ENCODE measurements around the gene MGAT5. TPM values are rescaled to one million over a fixed set of nuclear protein-coding genes. Genes with fewer than 3 reads are reported as not detected.

MGAT5 gene
- polyA plus RNA-seq, 1 donor = 46.5 TPM

GRCh38 chr2:134421556-134422328 is 167.9 kb downstream of the MGAT5 start:
- DNase-seq = no peak

- no peak for DNase-seq
Measured at GRCh38 chr2:134425724-134426496, 172.0 kb downstream of the MGAT5 start.

- no peak for DNase-seq
Measured at GRCh38 chr2:134426721-134427120, 172.8 kb downstream of the MGAT5 start.

GRCh38 chr2:134429886-134430285 is 176.0 kb downstream of the MGAT5 start:
- no peak for DNase-seq

GRCh38 chr2:134431838-134432434 is 178.1 kb downstream of the MGAT5 start:
- no peak for DNase-seq

- DNase-seq = no peak
Measured at GRCh38 chr2:134432435-134432883, 178.6 kb downstream of the MGAT5 start.

GRCh38 chr2:134433469-134433868 is 179.6 kb downstream of the MGAT5 start:
- DNase-seq = no peak

- no peak for DNase-seq
Measured at GRCh38 chr2:134433979-134434378, 180.1 kb downstream of the MGAT5 start.

GRCh38 chr2:134435505-134435904 is 181.6 kb downstream of the MGAT5 start:
- no peak for DNase-seq

- DNase-seq = no peak
Measured at GRCh38 chr2:134435936-134436335, 182.1 kb downstream of the MGAT5 start.

GRCh38 chr2:134436706-134437105 is 182.8 kb downstream of the MGAT5 start:
- DNase-seq = no peak

- no peak for DNase-seq
Measured at GRCh38 chr2:134438371-134438770, 184.5 kb downstream of the MGAT5 start.

GRCh38 chr2:134440336-134440909 is 186.6 kb downstream of the MGAT5 start:
- no peak for DNase-seq

- no peak for DNase-seq
Measured at GRCh38 chr2:134441153-134441863, 187.4 kb downstream of the MGAT5 start.

- no peak for DNase-seq
Measured at GRCh38 chr2:134443814-134444480, 190.1 kb downstream of the MGAT5 start.

- no peak for DNase-seq
Measured at GRCh38 chr2:134445116-134445515, 191.2 kb downstream of the MGAT5 start.

- no peak for DNase-seq
Measured at GRCh38 chr2:134445985-134446382, 192.1 kb downstream of the MGAT5 start.

GRCh38 chr2:134446383-134447017 is 192.6 kb downstream of the MGAT5 start:
- no peak for DNase-seq

- DNase-seq = no peak
Measured at GRCh38 chr2:134447669-134448068, 193.8 kb downstream of the MGAT5 start.

- DNase-seq = no peak
Measured at GRCh38 chr2:134448650-134449049, 194.8 kb downstream of the MGAT5 start.

GRCh38 chr2:134449157-134449556 is 195.3 kb downstream of the MGAT5 start:
- no peak for DNase-seq
